Fibroblast of the aortic adventitia (primary cell): ENCODE results near the gene MPIG6B. TPM values are rescaled to one million over a fixed set of nuclear protein-coding genes. Genes with fewer than 3 reads are reported as not detected.

ENCODE experiments used
- DNase-seq: peaks from one replicate; pipeline ENCODE4 v3.0.0-alpha.2; 2010; ENCODE audit warnings: low read depth
- H3K4me3 ChIP-seq: 2 replicates; pipeline ENCODE4 v1.5.1; 2011; ENCODE audit warnings: low read depth, mild to moderate bottlenecking, control low read depth, low read length, moderate library complexity
- CTCF ChIP-seq: IDR thresholded peaks from 2 replicates; pipeline ENCODE4 v1.5.1; 2011; ENCODE audit warnings: mild to moderate bottlenecking, low read length, control low read depth, inconsistent platforms; ENCODE audit not compliant: insufficient read depth
- total RNA-seq: library from RNA; depleted of rRNA; stranded (reverse); fragments of >200 nt; gene quantifications from 2 replicates; pipeline ENCODE4 v1.2.3, GENCODE V29; 2012; ENCODE audit warnings: low replicate concordance

MPIG6B gene
- total RNA-seq, 1 donor: not detected

- no peak for TF ChIP-seq CTCF
- H3K4me3 ChIP-seq: no peak overlapping the region
These were observed 22.3 kb upstream of the MPIG6B start for GRCh38 chr6:31700740-31701401.

GRCh38 chr6:31701666-31702404, 21.3 kb upstream of the MPIG6B start:
- TF ChIP-seq CTCF: no peak
- peak; percentile 49 for DNase-seq
- H3K4me3 ChIP-seq: peak overlapping the region; percentile 98

More at GRCh38 chr6:31700740-31701401, 22.3 kb upstream of the MPIG6B start:
- no peak for DNase-seq

GRCh38 chr6:31702405-31702818, 20.8 kb upstream of the MPIG6B start:
- H3K4me3 ChIP-seq: peak overlapping the region; percentile 98
- no peak for DNase-seq
- no peak for TF ChIP-seq CTCF

- H3K4me3 ChIP-seq: peak within 1 kb of the TSS; percentile 98
- peak; percentile 99 for DNase-seq
- no peak for TF ChIP-seq CTCF
These were observed 20.1 kb upstream of the MPIG6B start, which contains the start of gene ABHD16A for GRCh38 chr6:31702819-31703716. TSS of gene ABHD16A (minus strand) at chr6:31703324. CDS start at chr6:31703281, 43 bp downstream.

- no peak for TF ChIP-seq CTCF
- H3K4me3 ChIP-seq: no peak overlapping the region
- no peak for DNase-seq
These were observed 17.2 kb upstream of the MPIG6B start for GRCh38 chr6:31705931-31706330.

GRCh38 chr6:31706599-31706998, 16.6 kb upstream of the MPIG6B start, which contains the start of gene LY6G6F:
TSS of gene LY6G6F (plus strand) at chr6:31706866. CDS start at chr6:31706907, 41 bp downstream.
- TF ChIP-seq CTCF: no peak
- no peak for DNase-seq
- H3K4me3 ChIP-seq: no peak within 1 kb of the TSS
